Neuronal stem cell (in vitro differentiated cells): ENCODE measurements around the gene LPAR3.

Source experiments
- DNase-seq: peaks from one replicate; pipeline ENCODE4 v3.0.0-alpha.2; 2013; ENCODE audit warnings: low spot score
- H2AFZ ChIP-seq: one replicate; pipeline ENCODE4 v1.6.1; 2013; ENCODE audit warnings: mild to moderate bottlenecking, low read length, inconsistent platforms
- H2AK5ac ChIP-seq: 2 replicates; pipeline ENCODE4 v1.6.1; 2013; ENCODE audit warnings: low read depth, mild to moderate bottlenecking, inconsistent platforms, low read length, moderate library complexity, mixed read lengths
- H2BK120ac ChIP-seq: 2 replicates; pipeline ENCODE4 v1.6.1; 2013; ENCODE audit warnings: low read depth, mild to moderate bottlenecking, inconsistent platforms, low read length, moderate library complexity, mixed read lengths
- H2BK12ac ChIP-seq: one replicate; pipeline ENCODE4 v1.6.1; 2013; ENCODE audit warnings: low read length, inconsistent platforms
- H2BK15ac ChIP-seq: 2 replicates; pipeline ENCODE4 v1.6.1; 2013; ENCODE audit warnings: mild to moderate bottlenecking, low read length, inconsistent platforms, mixed read lengths
- H2BK5ac ChIP-seq: one replicate; pipeline ENCODE4 v1.6.1; 2013; ENCODE audit warnings: inconsistent platforms, mild to moderate bottlenecking, low read length, moderate library complexity
- H3K14ac ChIP-seq: one replicate; pipeline ENCODE4 v1.6.1; 2013; ENCODE audit warnings: low read length, inconsistent platforms
- H3K18ac ChIP-seq: 2 replicates; pipeline ENCODE4 v1.6.1; 2013; ENCODE audit warnings: low read length, inconsistent platforms
- H3K23ac ChIP-seq: 2 replicates; pipeline ENCODE4 v1.6.1; 2013; ENCODE audit warnings: low read depth, mild to moderate bottlenecking, mixed read lengths, low read length, inconsistent platforms; ENCODE audit not compliant: poor library complexity
- H3K27ac ChIP-seq: replicated peaks from 3 replicates; pipeline ENCODE4 v1.5.1; 2013; ENCODE audit warnings: low read length, inconsistent platforms
- H3K27me3 ChIP-seq, 3 experiments: 2 replicates each; pipeline ENCODE4 v1.6.1; 2013; ENCODE audit warnings: low read length in 3 of 3, mild to moderate bottlenecking in 2 of 3, inconsistent platforms in 1 of 3, low read depth in 1 of 3, mixed read lengths in 1 of 3, moderate library complexity in 1 of 3; ENCODE audit not compliant: control insufficient read depth in 3 of 3, insufficient read depth in 3 of 3
- H3K36me3 ChIP-seq, 2 donors: replicated peaks in 1 of 2; 2 replicates each; pipeline ENCODE4 v1.6.1; 2013; ENCODE audit warnings: low read length in 2 of 2; ENCODE audit not compliant: control insufficient read depth in 2 of 2, insufficient read depth in 2 of 2
- H3K4ac ChIP-seq: 2 replicates; pipeline ENCODE4 v1.6.1; 2013; ENCODE audit warnings: inconsistent platforms, mild to moderate bottlenecking, low read length, moderate library complexity
- H3K4me1 ChIP-seq, 2 donors: 1 replicate in 1 of 2; 2 replicates in 1 of 2; pipeline ENCODE4 v1.6.1; 2013; ENCODE audit warnings: low read length in 2 of 2, low read depth in 1 of 2; ENCODE audit not compliant: control insufficient read depth in 2 of 2, insufficient read depth in 1 of 2
- H3K4me2 ChIP-seq: one replicate; pipeline ENCODE4 v1.6.1; 2013; ENCODE audit warnings: mild to moderate bottlenecking, low read length, inconsistent platforms; ENCODE audit not compliant: insufficient read depth, poor library complexity, severe bottlenecking
- H3K4me3 ChIP-seq, 2 donors: 2 replicates each; pipeline ENCODE4 v1.5.1; 2013; ENCODE audit warnings: low read length in 2 of 2, mild to moderate bottlenecking in 2 of 2, inconsistent platforms in 1 of 2, moderate library complexity in 1 of 2
- H3K79me1 ChIP-seq: one replicate; pipeline ENCODE4 v1.6.1; 2013; ENCODE audit warnings: low read depth, mild to moderate bottlenecking, inconsistent platforms, low read length, moderate library complexity
- H3K9ac ChIP-seq: one replicate; pipeline ENCODE4 v1.6.1; 2013; ENCODE audit warnings: mild to moderate bottlenecking, low read depth, low read length, inconsistent platforms; ENCODE audit not compliant: poor library complexity
- H3K9me3 ChIP-seq, 2 donors: replicated peaks in 1 of 2; 2 replicates each; pipeline versions ENCODE3 to v1.6.1; 2013; ENCODE audit warnings: low read length in 2 of 2, mild to moderate bottlenecking in 2 of 2, inconsistent platforms in 1 of 2, low read depth in 1 of 2, mixed read lengths in 1 of 2, moderate library complexity in 1 of 2; ENCODE audit not compliant: control insufficient read depth in 2 of 2, insufficient read depth in 1 of 2
- H4K8ac ChIP-seq: one replicate; pipeline ENCODE4 v1.6.1; 2013; ENCODE audit warnings: low read depth, mild to moderate bottlenecking, inconsistent platforms, low read length, moderate library complexity
- H4K91ac ChIP-seq: one replicate; pipeline ENCODE4 v1.6.1; 2013; ENCODE audit warnings: low read length, low read depth, mild to moderate bottlenecking, inconsistent platforms; ENCODE audit not compliant: poor library complexity
- WGBS, 2 donors: extraction: QIAGEN DNeasy Blood & Tissue Kit; methylation state at CpG; one replicate each; pipeline ENCODE4 v1.1.7; 2013; ENCODE audit warnings: missing lambda C conversion rate in 2 of 2, mixed read lengths in 1 of 2; ENCODE audit not compliant: insufficient read length in 2 of 2, insufficient replicate concordance in 1 of 2; ENCODE audit errors: extremely low coverage in 2 of 2; 5-methylcytosine and 5-hydroxymethylcytosine counted together

LPAR3 gene

GRCh38 chr1:84773195-84773594 lies 119.8 kb downstream of the LPAR3 start:
- H3K14ac ChIP-seq = no peak overlapping the region
- H2BK15ac ChIP-seq = no peak overlapping the region
- WGBS, 2 donors = no CpG with 5 or more reads among the region's 6 CpGs
- H2BK5ac ChIP-seq = no peak overlapping the region
- no peak overlapping the region for H3K4me2 ChIP-seq
- no peaks in the 10 kb centered on the region for H3K79me1 ChIP-seq
- H3K9ac ChIP-seq = no peak overlapping the region
- H2AK5ac ChIP-seq = no peak overlapping the region
- no peak overlapping the region for H4K8ac ChIP-seq
- H2AFZ ChIP-seq = no peak overlapping the region
- no peaks in the 10 kb centered on the region for H3K9me3 ChIP-seq
- no peaks in the 10 kb centered on the region for H3K4me1 ChIP-seq
- H3K18ac ChIP-seq = no peak overlapping the region
- H4K91ac ChIP-seq = no peak overlapping the region
- no peak overlapping the region for H3K4me3 ChIP-seq
- H2BK120ac ChIP-seq = no peak overlapping the region
- DNase-seq = no peak
- no peaks in the 10 kb centered on the region for H3K27me3 ChIP-seq
- H3K4ac ChIP-seq = no peak overlapping the region
- no peak overlapping the region for H3K23ac ChIP-seq
- H3K36me3 ChIP-seq = no peaks in the 10 kb centered on the region
- H2BK12ac ChIP-seq = no peak overlapping the region
- no peak overlapping the region for H3K27ac ChIP-seq

- Histone ChIP-seq H2BK12ac (no peak overlapping the region), H3K9ac (no peak overlapping the region), H3K4ac (no peak overlapping the region), H3K36me3 (no peaks in the 10 kb centered on the region), H2BK5ac (no peak overlapping the region), H3K4me1 (no peaks in the 10 kb centered on the region), H3K27ac (no peak overlapping the region), H2BK15ac (no peak overlapping the region), H4K8ac (no peak overlapping the region), H3K14ac (no peak overlapping the region), H4K91ac (no peak overlapping the region), H2BK120ac (no peak overlapping the region), H3K23ac (no peak overlapping the region), H3K79me1 (no peaks in the 10 kb centered on the region), H3K27me3 (no peaks in the 10 kb centered on the region), H2AK5ac (no peak overlapping the region), H3K4me3 (no peak overlapping the region), H3K18ac (no peak overlapping the region), H3K9me3 (no peaks in the 10 kb centered on the region), H3K4me2 (no peak overlapping the region), H2AFZ (peak overlapping the region; percentile 17)
- no CpG with 5 or more reads among the region's 6 CpGs for WGBS, 2 donors
- peak; percentile 90 for DNase-seq
These were observed 120.5 kb downstream of the LPAR3 start for GRCh38 chr1:84772428-84772943.

GRCh38 chr1:84771895-84772294 lies 121.1 kb downstream of the LPAR3 start:
- Histone ChIP-seq H2BK5ac (no peak overlapping the region), H3K4me2 (no peak overlapping the region), H3K4me3 (no peak overlapping the region), H3K23ac (no peak overlapping the region), H4K8ac (no peak overlapping the region), H3K9me3 (no peaks in the 10 kb centered on the region), H3K9ac (no peak overlapping the region), H3K36me3 (no peaks in the 10 kb centered on the region), H2AK5ac (no peak overlapping the region), H2AFZ (no peak overlapping the region), H3K18ac (no peak overlapping the region), H4K91ac (no peak overlapping the region), H2BK120ac (no peak overlapping the region), H3K79me1 (no peaks in the 10 kb centered on the region), H2BK12ac (no peak overlapping the region), H3K4me1 (no peaks in the 10 kb centered on the region), H2BK15ac (no peak overlapping the region), H3K4ac (no peak overlapping the region), H3K27ac (no peak overlapping the region), H3K27me3 (no peaks in the 10 kb centered on the region), H3K14ac (no peak overlapping the region)
- no peak for DNase-seq
- no CpG with 5 or more reads among the region's 2 CpGs for WGBS, 2 donors

- no peak overlapping the region for H2BK15ac ChIP-seq
- H3K14ac ChIP-seq = no peak overlapping the region
- H3K9ac ChIP-seq = no peak overlapping the region
- WGBS, 2 donors = no CpG with 5 or more reads among the region's 2 CpGs
- H3K18ac ChIP-seq = no peak overlapping the region
- H3K4me3 ChIP-seq = no peak overlapping the region
- H2BK120ac ChIP-seq = no peak overlapping the region
- H4K8ac ChIP-seq = no peak overlapping the region
- H3K4me1 ChIP-seq = no peaks in the 10 kb centered on the region
- H3K27me3 ChIP-seq = no peaks in the 10 kb centered on the region
- H2BK5ac ChIP-seq = no peak overlapping the region
- H3K27ac ChIP-seq = no peak overlapping the region
- no peak overlapping the region for H2BK12ac ChIP-seq
- H2AK5ac ChIP-seq = no peak overlapping the region
- no peaks in the 10 kb centered on the region for H3K36me3 ChIP-seq
- DNase-seq = no peak
- H3K79me1 ChIP-seq = no peaks in the 10 kb centered on the region
- H2AFZ ChIP-seq = no peak overlapping the region
- no peak overlapping the region for H3K4ac ChIP-seq
- no peak overlapping the region for H3K23ac ChIP-seq
- H4K91ac ChIP-seq = no peak overlapping the region
- no peak overlapping the region for H3K4me2 ChIP-seq
- H3K9me3 ChIP-seq = no peaks in the 10 kb centered on the region
These were observed 122.5 kb downstream of the LPAR3 start for GRCh38 chr1:84770481-84770880.
